ENCODE results near the gene MBD4. TPM values are rescaled to one million over a fixed set of nuclear protein-coding genes. Genes with fewer than 3 reads are reported as not detected.

The MBD4 gene
- total RNA-seq, 2 experiments from 2014 or later: 46.3 to 74.6 TPM

DNA sequence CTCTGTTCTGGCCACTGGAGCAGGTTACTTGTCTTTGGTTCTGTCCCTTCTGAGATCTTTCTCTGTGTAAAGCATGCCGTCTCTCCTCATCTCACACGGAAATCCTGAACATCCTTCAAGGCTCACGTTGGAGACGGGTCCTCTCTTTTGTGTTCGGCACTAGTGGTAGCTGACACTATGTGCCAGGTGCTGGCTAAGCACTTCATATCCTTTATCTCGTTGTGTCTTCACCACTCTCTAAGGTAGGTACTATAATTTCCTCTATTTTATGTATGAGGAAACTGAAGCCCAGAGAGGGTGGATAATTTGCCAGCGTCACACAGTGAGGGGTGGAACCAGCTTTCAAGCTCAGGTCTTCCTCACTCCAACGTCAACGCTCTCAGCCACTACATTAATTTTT lies 1.5 kb upstream of the MBD4 start:
- H3K79me2 ChIP-seq (ENCODE audit: insufficient read depth, low read depth, low read length): peaks cover 52% of the 10 kb centered on the region
- H4K20me1 ChIP-seq (ENCODE audit: insufficient read depth, low read length): no peaks in the 10 kb centered on the region
- H3K9me2 ChIP-seq (ENCODE audit: insufficient read depth, low read length): no peaks in the 10 kb centered on the region
- peak; percentile 53 for DNase-seq (ENCODE audit: low spot score)
- TF ChIP-seq EZH2phosphoT487 (IDR thresholded peaks at IDR 0.05; ENCODE audit: borderline replicate concordance, low read depth, low read length) (no peak), CTCF (conservative IDR thresholded peaks at IDR 0.05; ENCODE audit: low read length) (no peak)
- peak overlapping the region; percentile 84 for H3K27ac ChIP-seq (ENCODE audit: low read depth, low read length, poor library complexity, severe bottlenecking)
- BruUV-seq (replicated peaks): no TSS peak
- POLR2A ChIA-PET: interaction anchor here (0.6 to 5.0 kb wide), 11 partner anchors 9 to 372 kb away, joined by 3 to 54 read pairs (median 4); partner anchors contain the start of gene EFCAB12
- CTCF ChIA-PET (ENCODE audit: unreplicated experiment): interaction anchor here (1.3 kb wide), 1 partner anchor 118 kb away, joined by 3 read pairs; no protein-coding TSS in a partner anchor
- peak overlapping the region; percentile 81; the same call in 1 of the 2 replicates for H2AFZ ChIP-seq (ENCODE audit: low read length)
- H3K4me1 ChIP-seq (ENCODE audit: insufficient read depth, low read length, poor library complexity, severe bottlenecking): peaks cover 41% of the 10 kb centered on the region
- peak overlapping the region; percentile 88 for H3K4me3 ChIP-seq (ENCODE audit: low read depth, low read length, poor library complexity, severe bottlenecking)
- peak overlapping the region; percentile 93 for H3K4me2 ChIP-seq (ENCODE audit: low read length)
- peaks cover 24% of the 10 kb centered on the region for H3K36me3 ChIP-seq (ENCODE audit: insufficient read depth, low read length)
- H3K9me3 ChIP-seq (ENCODE audit: low read length): no peaks in the 10 kb centered on the region
- intact Hi-C loops (cut with micrococcal nuclease; ENCODE audit: unreplicated experiment): loop anchor here (2.0 to 10.0 kb wide), 3 partner anchors 138 to 454 kb away; partner anchors contain the start of gene TMCC1

- H3K79me2 ChIP-seq (ENCODE audit: insufficient read depth, low read depth, low read length): peaks cover 57% of the 10 kb centered on the region
- no peak for DNase-seq (ENCODE audit: low spot score)
- intact Hi-C loops (cut with micrococcal nuclease; ENCODE audit: unreplicated experiment): loop anchor here (1.0 to 10.0 kb wide), 4 partner anchors 41 to 454 kb away; partner anchors contain the start of gene TMCC1
- H3K4me2 ChIP-seq (ENCODE audit: low read length): peak overlapping the region; percentile 93
- peaks cover 29% of the 10 kb centered on the region for H3K36me3 ChIP-seq (ENCODE audit: insufficient read depth, low read length)
- H3K27ac ChIP-seq (ENCODE audit: low read depth, low read length, poor library complexity, severe bottlenecking): peak overlapping the region; percentile 84
- no peaks in the 10 kb centered on the region for H4K20me1 ChIP-seq (ENCODE audit: insufficient read depth, low read length)
- ChIA-PET CTCF (ENCODE audit: unreplicated experiment) (interaction anchor here (1.3 kb wide), 1 partner anchor 118 kb away, joined by 3 read pairs; no protein-coding TSS in a partner anchor), POLR2A (interaction anchor here (0.6 to 5.0 kb wide), 10 partner anchors 9 to 372 kb away, joined by 3 to 54 read pairs (median 5); partner anchors contain the start of gene EFCAB12)
- no peak for TF ChIP-seq EZH2phosphoT487 (IDR thresholded peaks at IDR 0.05; ENCODE audit: borderline replicate concordance, low read depth, low read length)
- TF ChIP-seq CTCF (conservative IDR thresholded peaks at IDR 0.05; ENCODE audit: low read length): no peak
- H3K9me2 ChIP-seq (ENCODE audit: insufficient read depth, low read length): no peaks in the 10 kb centered on the region
- H2AFZ ChIP-seq (ENCODE audit: low read length): peak overlapping the region; percentile 81; the same call in 1 of the 2 replicates
- BruUV-seq (replicated peaks): TSS peak; percentile 64
- H3K4me1 ChIP-seq (ENCODE audit: insufficient read depth, low read length, poor library complexity, severe bottlenecking): peaks cover 46% of the 10 kb centered on the region
- H3K9me3 ChIP-seq (ENCODE audit: low read length): no peaks in the 10 kb centered on the region
- peak overlapping the region; percentile 88 for H3K4me3 ChIP-seq (ENCODE audit: low read depth, low read length, poor library complexity, severe bottlenecking)
Observed at GRCh38 chr3:129440618-129441190, 956 bp upstream of the MBD4 start.
